HCT116 (cell line): ENCODE measurements around the gene COX8A. TPM values are rescaled to one million over a fixed set of nuclear protein-coding genes. Genes with fewer than 3 reads are reported as not detected.

Experiments
- ATF3 ChIP-seq: IDR thresholded peaks from 2 replicates; pipeline ENCODE4 v1.6.1; 2012
- CBX3 ChIP-seq: IDR thresholded peaks from 2 replicates; pipeline ENCODE4 v1.6.1; 2012; ENCODE audit warnings: low read depth
- CEBPB ChIP-seq: IDR thresholded peaks from 2 replicates; pipeline ENCODE4 v1.6.1; 2012; ENCODE audit warnings: low read depth
- EGR1 ChIP-seq: IDR thresholded peaks from 2 replicates; pipeline ENCODE4 v1.6.1; 2012; ENCODE audit warnings: low read depth
- ELF1 ChIP-seq: IDR thresholded peaks from 2 replicates; pipeline ENCODE4 v1.6.1; 2012; ENCODE audit warnings: low read depth, borderline replicate concordance
- EZH2 ChIP-seq: fragments of 200-600 bp; sonication (generic); IDR thresholded peaks from 2 replicates; pipeline ENCODE4 v1.6.1; 2017; ENCODE audit warnings: antibody characterized with exemption, mixed run types
- FOSL1 ChIP-seq: IDR thresholded peaks from 2 replicates; pipeline ENCODE4 v1.6.1; 2012; ENCODE audit warnings: low read depth
- POLR2AphosphoS5 ChIP-seq: IDR thresholded peaks from 2 replicates; pipeline ENCODE4 v1.6.1; 2011; ENCODE audit warnings: mild to moderate bottlenecking, low read depth, low read length, moderate library complexity
- SIN3A ChIP-seq: IDR thresholded peaks from 2 replicates; pipeline ENCODE4 v1.6.1; 2012; ENCODE audit warnings: low read depth
- SP1 ChIP-seq: IDR thresholded peaks from 2 replicates; pipeline ENCODE4 v1.6.1; 2012; ENCODE audit warnings: low read depth
- TCF7L2 ChIP-seq: IDR thresholded peaks from 2 replicates; pipeline ENCODE4 v1.7.0; 2011; ENCODE audit warnings: borderline replicate concordance, inconsistent platforms; ENCODE audit not compliant: insufficient read depth, insufficient read length; ENCODE audit errors: extremely low read depth
- ZNF274 ChIP-seq: fragments of 200-500 bp; sonication (Bioruptor generic); IDR thresholded peaks from 2 replicates; pipeline ENCODE4 v1.6.1; 2014; ENCODE audit warnings: mild to moderate bottlenecking, low read depth, low read length, inconsistent platforms
- total RNA-seq: library from RNA; stranded (reverse); gene quantifications from one replicate; pipeline ENCODE4 v1.2.1, GENCODE V29; 2021; ENCODE audit not compliant: unreplicated experiment
- TF ChIP-seq, protein P1 (sequence below): IDR thresholded peaks from 2 replicates; pipeline ENCODE4 v1.6.1; 2012; ENCODE audit warnings: low read depth
- TF ChIP-seq, protein P2 (sequence below): IDR thresholded peaks from 2 replicates; pipeline ENCODE4 v1.6.1; 2012

COX8A gene
- total RNA-seq, 1 experiment from 2014 or later: 536 TPM

- TF ChIP-seq, protein P1, sequence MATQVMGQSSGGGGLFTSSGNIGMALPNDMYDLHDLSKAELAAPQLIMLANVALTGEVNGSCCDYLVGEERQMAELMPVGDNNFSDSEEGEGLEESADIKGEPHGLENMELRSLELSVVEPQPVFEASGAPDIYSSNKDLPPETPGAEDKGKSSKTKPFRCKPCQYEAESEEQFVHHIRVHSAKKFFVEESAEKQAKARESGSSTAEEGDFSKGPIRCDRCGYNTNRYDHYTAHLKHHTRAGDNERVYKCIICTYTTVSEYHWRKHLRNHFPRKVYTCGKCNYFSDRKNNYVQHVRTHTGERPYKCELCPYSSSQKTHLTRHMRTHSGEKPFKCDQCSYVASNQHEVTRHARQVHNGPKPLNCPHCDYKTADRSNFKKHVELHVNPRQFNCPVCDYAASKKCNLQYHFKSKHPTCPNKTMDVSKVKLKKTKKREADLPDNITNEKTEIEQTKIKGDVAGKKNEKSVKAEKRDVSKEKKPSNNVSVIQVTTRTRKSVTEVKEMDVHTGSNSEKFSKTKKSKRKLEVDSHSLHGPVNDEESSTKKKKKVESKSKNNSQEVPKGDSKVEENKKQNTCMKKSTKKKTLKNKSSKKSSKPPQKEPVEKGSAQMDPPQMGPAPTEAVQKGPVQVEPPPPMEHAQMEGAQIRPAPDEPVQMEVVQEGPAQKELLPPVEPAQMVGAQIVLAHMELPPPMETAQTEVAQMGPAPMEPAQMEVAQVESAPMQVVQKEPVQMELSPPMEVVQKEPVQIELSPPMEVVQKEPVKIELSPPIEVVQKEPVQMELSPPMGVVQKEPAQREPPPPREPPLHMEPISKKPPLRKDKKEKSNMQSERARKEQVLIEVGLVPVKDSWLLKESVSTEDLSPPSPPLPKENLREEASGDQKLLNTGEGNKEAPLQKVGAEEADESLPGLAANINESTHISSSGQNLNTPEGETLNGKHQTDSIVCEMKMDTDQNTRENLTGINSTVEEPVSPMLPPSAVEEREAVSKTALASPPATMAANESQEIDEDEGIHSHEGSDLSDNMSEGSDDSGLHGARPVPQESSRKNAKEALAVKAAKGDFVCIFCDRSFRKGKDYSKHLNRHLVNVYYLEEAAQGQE: no peak
- TF ChIP-seq ATF3 (no peak), CBX3 (no peak), POLR2AphosphoS5 (no peak), SIN3A (no peak), SP1 (no peak), TCF7L2 (no peak), ZNF274 (no peak), CEBPB (no peak), FOSL1 (no peak), EZH2 (no peak), ELF1 (no peak), EGR1 (no peak)
- TF ChIP-seq, protein P2, sequence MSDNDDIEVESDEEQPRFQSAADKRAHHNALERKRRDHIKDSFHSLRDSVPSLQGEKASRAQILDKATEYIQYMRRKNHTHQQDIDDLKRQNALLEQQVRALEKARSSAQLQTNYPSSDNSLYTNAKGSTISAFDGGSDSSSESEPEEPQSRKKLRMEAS: no peak
- TF ChIP-seq, all 23 proteins: peak for 0
Measured at GRCh38 chr11:63958008-63958407, 16.4 kb upstream of the COX8A start (continued).
